SK-N-SH (cell line): ENCODE results near the gene SIL1. TPM values are rescaled to one million over a fixed set of nuclear protein-coding genes. Genes with fewer than 3 reads are reported as not detected.

Source experiments
- CTCF ChIA-PET: fragments of 300-600, 350-600 bp; formaldehyde crosslinking; extraction: SDS; loops from one replicate; lab custom pipeline; 2021; lab: Yijun Ruan, JAX
- POLR2A ChIA-PET: fragments of 350-600 bp; sonication (Branson Sonifier 250); formaldehyde crosslinking; extraction: SDS; loops from one replicate; lab custom pipeline; 2020; ENCODE audit warnings: antibody characterized with exemption, inconsistent platforms; lab: Yijun Ruan, JAX
- DNase-seq: peaks from one replicate; pipeline ENCODE4 v3.0.0; 2012
- H2AFZ ChIP-seq: fragments of 200-600 bp; sonication (generic); 2 replicates; pipeline ENCODE4 v1.8.1; 2016; ENCODE audit warnings: antibody characterized with exemption, mild to moderate bottlenecking, low read depth
- H3F3A ChIP-seq: fragments of 200-600 bp; sonication (generic); replicated peaks from 2 replicates; pipeline ENCODE3; 2016; ENCODE audit warnings: antibody characterized with exemption, mild to moderate bottlenecking; ENCODE audit not compliant: insufficient read depth
- H3K27ac ChIP-seq, 2 experiments: fragments of 200-500 bp in 1 of 2; fragments of 200-600 bp in 1 of 2; sonication (Bioruptor generic) in 1 of 2; sonication (generic), shearing (Covaris generic) in 1 of 2; 2 replicates each; pipeline versions ENCODE4 v1.5.1 to v1.6.1; 2014 to 2016; ENCODE audit warnings: low read depth in 2 of 2, inconsistent platforms in 1 of 2, low read length in 1 of 2, mild to moderate bottlenecking in 1 of 2, mixed read lengths in 1 of 2
- H3K27me3 ChIP-seq: fragments of 200-600 bp; sonication (generic), shearing (Covaris generic); 2 replicates; pipeline ENCODE4 v1.6.1; 2016; ENCODE audit warnings: mixed run types; ENCODE audit not compliant: insufficient read depth
- H3K36me3 ChIP-seq, 2 experiments: fragments of 200-500 bp in 1 of 2; fragments of 200-600 bp in 1 of 2; sonication (Bioruptor generic) in 1 of 2; sonication (generic) in 1 of 2; replicated peaks in 1 of 2; 2 replicates each; pipeline versions ENCODE3 to v1.5.1; 2014 to 2016; ENCODE audit warnings: low read length in 1 of 2, mild to moderate bottlenecking in 1 of 2; ENCODE audit not compliant: insufficient read depth in 2 of 2, control insufficient read depth in 1 of 2
- H3K4me1 ChIP-seq, 2 experiments: fragments of 200-500 bp in 1 of 2; fragments of 200-600 bp in 1 of 2; sonication (Bioruptor generic) in 1 of 2; sonication (generic), shearing (Covaris generic) in 1 of 2; 2 replicates each; pipeline versions ENCODE4 v1.5.1 to v1.6.1; 2014 to 2016; ENCODE audit warnings: low read depth in 1 of 2, low read length in 1 of 2, mixed run types in 1 of 2; ENCODE audit not compliant: insufficient read depth in 2 of 2, control insufficient read depth in 1 of 2
- H3K4me2 ChIP-seq: fragments of 200-600 bp; sonication (generic), shearing (Covaris generic); 2 replicates; pipeline ENCODE4 v1.6.1; 2017; ENCODE audit warnings: mixed run types
- H3K4me3 ChIP-seq, 2 experiments: fragments of 200-500 bp in 1 of 2; fragments of 200-600 bp in 1 of 2; sonication (Bioruptor generic) in 1 of 2; sonication (generic), shearing (Covaris generic) in 1 of 2; 2 replicates each; pipeline versions ENCODE4 v1.5.1 to v1.8.1; 2014 to 2016; ENCODE audit warnings: low read depth in 2 of 2, inconsistent platforms in 1 of 2, low read length in 1 of 2, mild to moderate bottlenecking in 1 of 2, mixed read lengths in 1 of 2, moderate library complexity in 1 of 2
- H3K79me2 ChIP-seq: fragments of 200-600 bp; sonication (generic); 2 replicates; pipeline ENCODE4 v1.8.1; 2017; ENCODE audit warnings: mild to moderate bottlenecking; ENCODE audit not compliant: insufficient read depth
- H3K9ac ChIP-seq: fragments of 200-600 bp; sonication (generic); 2 replicates; pipeline ENCODE4 v1.6.1; 2017; ENCODE audit warnings: mixed run types
- H3K9me2 ChIP-seq: fragments of 200-600 bp; sonication (generic); 2 replicates; pipeline ENCODE4 v1.6.1; 2017; ENCODE audit warnings: mixed run types
- H3K9me3 ChIP-seq: fragments of 200-600 bp; sonication (generic); 2 replicates; pipeline ENCODE4 v1.6.1; 2017; ENCODE audit warnings: mixed run types, mild to moderate bottlenecking, moderate library complexity
- H4K20me1 ChIP-seq: fragments of 200-600 bp; sonication (generic); 2 replicates; pipeline ENCODE4 v1.6.1; 2017; ENCODE audit warnings: mild to moderate bottlenecking, mixed run types; ENCODE audit not compliant: insufficient read depth
- ELF1 ChIP-seq: IDR thresholded peaks from 2 replicates; pipeline ENCODE4 v1.4.0; 2012
- FOXJ3 ChIP-seq: sonication (generic); formaldehyde crosslinking; IDR thresholded peaks from 2 replicates; pipeline ENCODE4 v1.5.1; 2020; ENCODE audit warnings: mild to moderate bottlenecking, missing genetic modification reagents
- GABPA ChIP-seq: IDR thresholded peaks from 2 replicates; pipeline ENCODE4 v1.4.0; 2012; ENCODE audit warnings: low read depth, mild to moderate bottlenecking
- JUND ChIP-seq: IDR thresholded peaks from 2 replicates; pipeline ENCODE4 v1.4.0; 2012
- POLR2AphosphoS5 ChIP-seq: IDR thresholded peaks from 2 replicates; pipeline ENCODE4 v1.6.1; 2012; ENCODE audit warnings: low read depth, low read length
- RCOR1 ChIP-seq: fragments of 150-350 bp; IDR thresholded peaks from 2 replicates; pipeline ENCODE4 v1.6.1; 2017; ENCODE audit warnings: antibody characterized with exemption, low read length
- SIN3A ChIP-seq: IDR thresholded peaks from 2 replicates; pipeline ENCODE4 v1.6.1; 2012; ENCODE audit warnings: low read depth, mild to moderate bottlenecking, low read length, moderate library complexity, borderline replicate concordance
- TAF1 ChIP-seq: IDR thresholded peaks from 2 replicates; pipeline ENCODE4 v1.6.1; 2012; ENCODE audit warnings: low read depth, mild to moderate bottlenecking, low read length, moderate library complexity, borderline replicate concordance
- TCF12 ChIP-seq: IDR thresholded peaks from 2 replicates; pipeline ENCODE4 v1.4.0; 2012
- YY1 ChIP-seq: IDR thresholded peaks from 2 replicates; pipeline ENCODE4 v1.4.0; 2012; ENCODE audit warnings: low read depth, mild to moderate bottlenecking
- WGBS: methylation state at CpG from one replicate; pipeline ENCODE4 v1.1.6; 2017; ENCODE audit warnings: low lambda C conversion rate; 5-methylcytosine and 5-hydroxymethylcytosine counted together
- polyA plus RNA-seq, 3 experiments: library from polyadenylated mRNA; depleted of rRNA; stranded (reverse); fragments of >200 nt; gene quantifications; 2 replicates each; pipeline ENCODE4 v1.2.3, GENCODE V29; 2012
- TF ChIP-seq, protein P1 (sequence below): IDR thresholded peaks from 2 replicates; pipeline ENCODE4 v1.4.0; 2012; ENCODE audit warnings: low read depth
- TF ChIP-seq, protein P2 (sequence below): IDR thresholded peaks from 2 replicates; pipeline ENCODE4 v1.4.0; 2012; ENCODE audit warnings: low read depth, borderline replicate concordance
- TF ChIP-seq, protein P3 (sequence below): IDR thresholded peaks from 2 replicates; pipeline ENCODE4 v1.6.1; 2012; ENCODE audit warnings: mild to moderate bottlenecking, low read depth, low read length, moderate library complexity

Gene SIL1
- polyA plus RNA-seq, 1 of the 3 experiments (the other 2 are of a cell fraction) = 25.9 TPM

DNA sequence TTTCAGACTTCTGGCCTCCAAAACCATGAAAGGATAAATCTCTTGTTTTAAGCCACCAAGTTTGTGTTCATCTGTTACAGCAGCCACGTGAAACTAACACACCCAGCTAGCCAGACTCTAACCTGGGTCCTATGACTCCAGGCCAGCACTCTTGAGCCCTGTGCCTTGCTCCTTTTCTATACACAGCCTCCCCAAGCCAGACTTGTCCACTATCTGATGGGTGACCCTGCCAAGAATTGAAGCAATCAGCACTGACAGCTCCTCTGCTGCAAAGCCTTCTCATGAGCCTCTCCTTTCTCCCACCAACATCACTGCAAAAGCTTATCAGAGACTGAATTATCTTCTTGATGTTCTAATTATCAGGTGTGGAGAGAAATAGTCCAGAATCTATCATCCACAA is 41.4 kb downstream of the SIL1 start:
- Histone ChIP-seq H3K9me3 (no peaks in the 10 kb centered on the region), H4K20me1 (no peaks in the 10 kb centered on the region), H3K9ac (no peak overlapping the region), H3F3A (no peaks in the 10 kb centered on the region), H3K36me3 (no peaks in the 10 kb centered on the region), H3K4me2 (no peak overlapping the region), H3K79me2 (no peaks in the 10 kb centered on the region), H2AFZ (no peak overlapping the region), H3K4me1 (peaks cover 0 to 6% of the 10 kb centered on the region in 2 experiments; a peak in 1 of 4 replicates), H3K4me3 (no peak overlapping the region), H3K27ac (no peak overlapping the region), H3K27me3 (no peaks in the 10 kb centered on the region), H3K9me2 (no peaks in the 10 kb centered on the region)
- 100% methylated on average over 1 of the region's 1 CpG for WGBS
- POLR2A ChIA-PET = interaction anchor here (1.0 kb wide), 1 partner anchor 9 kb away, joined by 4 read pairs; no protein-coding TSS in a partner anchor
- TF ChIP-seq TCF12 = no peak
- TF ChIP-seq GABPA = no peak
- TF ChIP-seq RCOR1 = no peak
- no peak for TF ChIP-seq TAF1
- TF ChIP-seq, protein P1, sequence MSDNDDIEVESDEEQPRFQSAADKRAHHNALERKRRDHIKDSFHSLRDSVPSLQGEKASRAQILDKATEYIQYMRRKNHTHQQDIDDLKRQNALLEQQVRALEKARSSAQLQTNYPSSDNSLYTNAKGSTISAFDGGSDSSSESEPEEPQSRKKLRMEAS = no peak
- TF ChIP-seq SIN3A = no peak
- TF ChIP-seq FOXJ3 (CRISPR knock-in tag) = no peak
- TF ChIP-seq, protein P2, sequence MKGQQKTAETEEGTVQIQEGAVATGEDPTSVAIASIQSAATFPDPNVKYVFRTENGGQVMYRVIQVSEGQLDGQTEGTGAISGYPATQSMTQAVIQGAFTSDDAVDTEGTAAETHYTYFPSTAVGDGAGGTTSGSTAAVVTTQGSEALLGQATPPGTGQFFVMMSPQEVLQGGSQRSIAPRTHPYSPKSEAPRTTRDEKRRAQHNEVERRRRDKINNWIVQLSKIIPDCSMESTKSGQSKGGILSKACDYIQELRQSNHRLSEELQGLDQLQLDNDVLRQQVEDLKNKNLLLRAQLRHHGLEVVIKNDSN = no peak
- TF ChIP-seq ELF1 = no peak
- no peak for TF ChIP-seq POLR2AphosphoS5
- TF ChIP-seq, protein P3, sequence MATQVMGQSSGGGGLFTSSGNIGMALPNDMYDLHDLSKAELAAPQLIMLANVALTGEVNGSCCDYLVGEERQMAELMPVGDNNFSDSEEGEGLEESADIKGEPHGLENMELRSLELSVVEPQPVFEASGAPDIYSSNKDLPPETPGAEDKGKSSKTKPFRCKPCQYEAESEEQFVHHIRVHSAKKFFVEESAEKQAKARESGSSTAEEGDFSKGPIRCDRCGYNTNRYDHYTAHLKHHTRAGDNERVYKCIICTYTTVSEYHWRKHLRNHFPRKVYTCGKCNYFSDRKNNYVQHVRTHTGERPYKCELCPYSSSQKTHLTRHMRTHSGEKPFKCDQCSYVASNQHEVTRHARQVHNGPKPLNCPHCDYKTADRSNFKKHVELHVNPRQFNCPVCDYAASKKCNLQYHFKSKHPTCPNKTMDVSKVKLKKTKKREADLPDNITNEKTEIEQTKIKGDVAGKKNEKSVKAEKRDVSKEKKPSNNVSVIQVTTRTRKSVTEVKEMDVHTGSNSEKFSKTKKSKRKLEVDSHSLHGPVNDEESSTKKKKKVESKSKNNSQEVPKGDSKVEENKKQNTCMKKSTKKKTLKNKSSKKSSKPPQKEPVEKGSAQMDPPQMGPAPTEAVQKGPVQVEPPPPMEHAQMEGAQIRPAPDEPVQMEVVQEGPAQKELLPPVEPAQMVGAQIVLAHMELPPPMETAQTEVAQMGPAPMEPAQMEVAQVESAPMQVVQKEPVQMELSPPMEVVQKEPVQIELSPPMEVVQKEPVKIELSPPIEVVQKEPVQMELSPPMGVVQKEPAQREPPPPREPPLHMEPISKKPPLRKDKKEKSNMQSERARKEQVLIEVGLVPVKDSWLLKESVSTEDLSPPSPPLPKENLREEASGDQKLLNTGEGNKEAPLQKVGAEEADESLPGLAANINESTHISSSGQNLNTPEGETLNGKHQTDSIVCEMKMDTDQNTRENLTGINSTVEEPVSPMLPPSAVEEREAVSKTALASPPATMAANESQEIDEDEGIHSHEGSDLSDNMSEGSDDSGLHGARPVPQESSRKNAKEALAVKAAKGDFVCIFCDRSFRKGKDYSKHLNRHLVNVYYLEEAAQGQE = no peak
- TF ChIP-seq YY1 = no peak
- no peak for DNase-seq
- CTCF ChIA-PET = interaction anchor here (0.6 to 1.0 kb wide), 2 partner anchors 69 to 115 kb away, joined by 3 read pairs; no protein-coding TSS in a partner anchor

DNA sequence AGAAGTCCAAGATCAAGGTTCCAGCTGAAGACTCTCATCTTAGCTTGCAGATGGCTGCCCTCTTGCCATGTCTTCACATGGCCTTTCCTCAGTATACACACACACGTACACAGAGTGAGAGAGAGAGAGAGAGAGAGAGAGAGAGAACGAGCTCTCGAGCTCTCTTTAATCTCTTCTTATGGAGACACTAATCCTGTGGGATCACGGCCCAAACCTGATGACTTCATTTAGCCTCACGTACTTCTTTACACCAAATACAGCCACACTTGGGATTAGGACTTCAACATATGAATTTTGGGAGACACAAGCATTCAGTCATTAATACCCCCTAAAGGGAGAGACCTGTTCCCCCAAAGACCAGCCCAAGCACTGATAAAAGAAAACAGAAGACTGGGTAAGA is 42.8 kb downstream of the SIL1 start:
- H4K20me1 ChIP-seq = no peaks in the 10 kb centered on the region
- TF ChIP-seq POLR2AphosphoS5 = no peak
- no peak for TF ChIP-seq JUND
- TF ChIP-seq, protein P3 = no peak

More for the DNA sequence above, 42.8 kb downstream of the SIL1 start:
- no peaks in the 10 kb centered on the region for H3K79me2 ChIP-seq
- peaks cover 3% of the 10 kb centered on the region for H3F3A ChIP-seq
- no peaks in the 10 kb centered on the region for H3K9me3 ChIP-seq
- CTCF ChIA-PET = interaction anchor here (1.0 kb wide), 1 partner anchor 561 kb away, joined by 3 read pairs; no protein-coding TSS in a partner anchor
- no peak overlapping the region for H2AFZ ChIP-seq
- WGBS = 92% methylated on average over 5 of the region's 5 CpGs
- no peaks in the 10 kb centered on the region for H3K9me2 ChIP-seq
- no peak for DNase-seq
- H3K4me1 ChIP-seq = peaks cover 0 to 7% of the 10 kb centered on the region in 2 experiments; a peak in 1 of 4 replicates
- H3K36me3 ChIP-seq = no peaks in the 10 kb centered on the region
- no peak overlapping the region for H3K4me2 ChIP-seq
- H3K9ac ChIP-seq = no peak overlapping the region
- H3K4me3 ChIP-seq = no peak overlapping the region
- H3K27ac ChIP-seq = no peak overlapping the region
- POLR2A ChIA-PET = interaction anchor here (1.0 kb wide), 1 partner anchor 9 kb away, joined by 4 read pairs; no protein-coding TSS in a partner anchor
- no peaks in the 10 kb centered on the region for H3K27me3 ChIP-seq
